ENCODE measurements around the gene RXRA. TPM values are rescaled to one million over a fixed set of nuclear protein-coding genes. Genes with fewer than 3 reads are reported as not detected.
A peak's percentile ranks its signal among the peaks of the same experiment; 100 is the strongest.

Gene RXRA
- total and polyA plus RNA-seq, 9 donors: 12.4 to 82.2 (median 70.6) TPM

GRCh38 chr9:134423749-134424148 lies 97.5 kb downstream of the RXRA start:
- 37 to 80% (median 74%) methylated on average over 5 to 15 of the region's 15 CpGs for WGBS, 3 donors
- Histone ChIP-seq H3K4me1 (ENCODE audit: insufficient read depth) (peaks cover 48% of the 10 kb centered on the region), H3K27ac (peak overlapping the region; percentile 53 to 73), H3K27me3 (no peaks in the 10 kb centered on the region), H3K9me3 (no peaks in the 10 kb centered on the region), H3K36me3 (no peaks in the 10 kb centered on the region), H3K4me3 (no peak overlapping the region)
- TF ChIP-seq EP300 (IDR thresholded peaks at IDR 0.05) (no peak), CTCF (IDR thresholded peaks at IDR 0.05) (no peak), POLR2A (IDR thresholded peaks at IDR 0.05) (no peak)
- peak in 3 of 5 donors; percentile 42 to 67 (median 63) for DNase-seq
- intact Hi-C loops (cut with DNase I): loop anchor here in 2 of 4 donors (5.0 to 10.0 kb wide), 2 partner anchors 46 to 89 kb away; no protein-coding TSS in a partner anchor

- H3K4me3 ChIP-seq: no peak overlapping the region
- TF ChIP-seq EP300 (IDR thresholded peaks at IDR 0.05): no peak
- TF ChIP-seq POLR2A (IDR thresholded peaks at IDR 0.05): no peak
- H3K27me3 ChIP-seq: no peaks in the 10 kb centered on the region
- H3K36me3 ChIP-seq: no peaks in the 10 kb centered on the region
- H3K27ac ChIP-seq: peak overlapping the region in 1 of 2 donors; percentile 73
- peaks cover 40% of the 10 kb centered on the region for H3K4me1 ChIP-seq (ENCODE audit: insufficient read depth)
- peak in 1 of 5 donors; percentile 36 for DNase-seq
- no peaks in the 10 kb centered on the region for H3K9me3 ChIP-seq
- intact Hi-C loops (cut with DNase I): loop anchor here in 2 of 4 donors (5.0 to 10.0 kb wide), 2 partner anchors 48 to 90 kb away; no protein-coding TSS in a partner anchor
- 77 to 87% (median 82%) methylated on average over 9 of the region's 9 CpGs for WGBS, 3 donors
These were observed 98.6 kb downstream of the RXRA start for GRCh38 chr9:134424818-134425217.

- H3K36me3 ChIP-seq: no peaks in the 10 kb centered on the region
- H3K27me3 ChIP-seq: no peaks in the 10 kb centered on the region
- DNase-seq: no peak
- TF ChIP-seq POLR2A (IDR thresholded peaks at IDR 0.05): no peak
- H3K4me1 ChIP-seq (ENCODE audit: insufficient read depth): peaks cover 40% of the 10 kb centered on the region
- no peaks in the 10 kb centered on the region for H3K9me3 ChIP-seq
- intact Hi-C loops (cut with DNase I): loop anchor here in 1 of 4 donors (10.0 kb wide), 1 partner anchor 91 kb away; no protein-coding TSS in a partner anchor
- H3K27ac ChIP-seq: peak overlapping the region in 1 of 2 donors; percentile 73
- H3K4me3 ChIP-seq: no peak overlapping the region
- 48 to 63% (median 51%) methylated on average over 6 to 9 of the region's 9 CpGs for WGBS, 3 donors
These were observed 99.1 kb downstream of the RXRA start for GRCh38 chr9:134425401-134425800.

GRCh38 chr9:134425812-134426211 lies 99.6 kb downstream of the RXRA start:
- H3K4me3 ChIP-seq: no peak overlapping the region
- TF ChIP-seq CTCF (IDR thresholded peaks at IDR 0.05) (no peak), POLR2A (IDR thresholded peaks at IDR 0.05) (no peak), EP300 (IDR thresholded peaks at IDR 0.05) (no peak)
- 84 to 92% (median 89%) methylated on average over 6 to 9 of the region's 9 CpGs for WGBS, 3 donors
- no peaks in the 10 kb centered on the region for H3K27me3 ChIP-seq
- DNase-seq: no peak
- peak overlapping the region in 1 of 2 donors; percentile 55 for H3K27ac ChIP-seq
- intact Hi-C loops (cut with DNase I): loop anchor here in 1 of 4 donors (10.0 kb wide), 1 partner anchor 91 kb away; no protein-coding TSS in a partner anchor
- peaks cover 40% of the 10 kb centered on the region for H3K4me1 ChIP-seq (ENCODE audit: insufficient read depth)
- H3K9me3 ChIP-seq: no peaks in the 10 kb centered on the region
- no peaks in the 10 kb centered on the region for H3K36me3 ChIP-seq

- Histone ChIP-seq H3K9me3 (no peaks in the 10 kb centered on the region), H3K4me3 (no peak overlapping the region), H3K27ac (peak overlapping the region; percentile 12 to 55), H3K36me3 (no peaks in the 10 kb centered on the region), H3K4me1 (ENCODE audit: insufficient read depth) (peaks cover 39% of the 10 kb centered on the region), H3K27me3 (no peaks in the 10 kb centered on the region)
- 91 to 94% (median 93%) methylated on average over 15 of the region's 15 CpGs for WGBS, 3 donors
- DNase-seq: no peak
- intact Hi-C loops (cut with DNase I): loop anchor here in 1 of 4 donors (10.0 kb wide), 1 partner anchor 92 kb away; no protein-coding TSS in a partner anchor
- no peak for TF ChIP-seq POLR2A (IDR thresholded peaks at IDR 0.05)
- TF ChIP-seq EP300 (IDR thresholded peaks at IDR 0.05): no peak
- TF ChIP-seq CTCF (IDR thresholded peaks at IDR 0.05): no peak
These were observed 100.2 kb downstream of the RXRA start for GRCh38 chr9:134426436-134426835.
